ENCODE measurements around the gene ALK.

The ALK gene

GRCh38 chr2:29864988-29865387 lies 56.4 kb downstream of the ALK start:
- CTCF ChIA-PET, result no interaction called here
- DNase-seq (ENCODE audit: extremely low spot score), result no peak
- POLR2A ChIA-PET, result no interaction called here
- no peak for TF ChIP-seq CTCF (IDR thresholded peaks at IDR 0.05; ENCODE audit: control extremely low read depth, extremely low read depth, low read depth, missing control alignments)

GRCh38 chr2:29855924-29856639 lies 65.3 kb downstream of the ALK start:
- no peak for TF ChIP-seq CTCF (IDR thresholded peaks at IDR 0.05; ENCODE audit: control extremely low read depth, extremely low read depth, low read depth, missing control alignments)
- DNase-seq (ENCODE audit: extremely low spot score), result no peak
- POLR2A ChIA-PET, result no interaction called here
- CTCF ChIA-PET, result interaction anchor here (1.0 kb wide), 1 partner anchor 15 kb away, joined by 3 read pairs; no protein-coding TSS in a partner anchor

DNA sequence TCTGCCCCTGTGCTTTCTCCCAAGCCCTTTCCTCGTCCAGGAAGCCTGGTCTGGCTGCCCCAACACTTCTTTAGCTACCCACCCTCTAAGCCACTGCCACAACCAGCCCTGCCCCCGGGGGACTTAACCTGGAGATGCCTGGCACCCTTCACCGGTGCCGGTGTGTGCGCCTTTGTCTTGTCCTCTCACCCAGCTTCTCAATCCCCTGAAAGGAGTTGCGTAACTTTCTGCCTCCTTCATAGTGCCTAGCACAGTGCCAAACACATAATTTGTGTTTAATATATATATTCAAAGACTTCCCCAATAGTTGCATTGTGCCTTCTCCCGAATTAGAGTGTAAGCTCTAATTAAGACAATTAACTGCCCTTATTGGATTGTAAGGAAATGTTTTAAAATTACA lies 70.6 kb downstream of the ALK start:
- no peak for TF ChIP-seq CTCF (IDR thresholded peaks at IDR 0.05; ENCODE audit: control extremely low read depth, extremely low read depth, low read depth, missing control alignments)
- DNase-seq (ENCODE audit: extremely low spot score), result no peak
- POLR2A ChIA-PET, result interaction anchor here (0.6 kb wide), 1 partner anchor 203 kb away, joined by 6 read pairs; no protein-coding TSS in a partner anchor
- CTCF ChIA-PET, result interaction anchor here (1.0 kb wide), 1 partner anchor 9 kb away, joined by 4 read pairs; no protein-coding TSS in a partner anchor

DNA sequence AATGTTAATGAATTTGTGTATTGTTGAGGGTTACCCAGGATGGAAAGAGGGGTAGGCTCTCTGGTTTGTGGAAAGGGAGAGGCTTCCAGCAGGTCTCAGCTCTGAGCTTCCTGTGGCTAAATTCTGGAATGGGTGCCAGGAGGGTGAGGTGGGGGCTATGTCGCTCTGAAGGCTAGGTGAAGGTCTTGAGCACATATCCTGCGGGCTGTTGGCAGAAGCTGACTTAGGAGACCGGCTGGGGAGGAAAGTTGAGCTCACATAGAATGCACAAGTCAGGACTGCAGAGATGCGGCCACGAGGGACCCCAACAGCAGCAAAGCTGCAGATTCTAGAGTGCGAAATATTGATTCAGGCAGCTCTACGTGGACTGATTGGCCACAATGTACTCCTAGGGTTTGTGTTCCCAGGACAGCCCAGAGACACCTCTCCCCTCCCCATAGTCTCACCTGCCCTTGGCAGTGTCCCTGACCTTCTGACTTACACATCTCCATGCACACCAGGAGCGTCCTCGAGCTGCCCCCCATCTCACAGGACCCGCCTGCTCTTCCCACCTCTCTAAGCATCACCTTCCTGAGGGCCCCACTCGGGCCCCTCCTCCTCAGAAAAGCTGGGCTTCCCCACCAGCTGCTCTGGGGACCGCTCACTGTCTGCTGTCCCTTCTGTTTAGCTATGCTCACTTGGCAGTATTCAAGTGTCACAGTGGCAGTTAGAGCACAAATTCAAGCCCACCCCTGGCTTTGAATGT lies 72.6 kb downstream of the ALK start:
- CTCF ChIA-PET, result interaction anchor here (0.9 to 1.3 kb wide), 2 partner anchors 9 to 39 kb away, joined by 3 to 5 read pairs; no protein-coding TSS in a partner anchor
- no peak for TF ChIP-seq CTCF (IDR thresholded peaks at IDR 0.05; ENCODE audit: control extremely low read depth, extremely low read depth, low read depth, missing control alignments)
- POLR2A ChIA-PET, result no interaction called here
- no peak for DNase-seq (ENCODE audit: extremely low spot score)

DNA sequence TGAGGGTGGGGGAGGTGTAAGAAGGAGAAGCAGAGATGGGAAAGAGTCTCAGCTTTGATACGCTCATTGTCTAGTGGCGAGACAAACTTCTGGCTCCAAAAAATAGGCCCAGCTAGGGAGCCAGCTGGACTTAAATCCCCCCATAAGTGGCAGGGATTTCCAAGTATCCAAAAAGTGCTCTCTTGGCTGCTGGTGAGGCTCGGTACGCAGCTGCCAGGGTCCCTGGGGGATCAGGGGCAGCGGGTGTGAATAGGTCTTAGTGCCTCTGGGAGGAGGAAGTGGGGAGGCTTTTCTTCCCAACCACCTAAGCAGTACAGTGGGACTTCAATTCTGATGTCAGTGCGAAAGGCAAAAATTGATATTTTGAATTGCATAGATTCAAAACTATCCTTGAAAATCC lies 73.5 kb downstream of the ALK start:
- ChIA-PET CTCF (no interaction called here), POLR2A (no interaction called here)
- DNase-seq (ENCODE audit: extremely low spot score), result no peak
- no peak for TF ChIP-seq CTCF (IDR thresholded peaks at IDR 0.05; ENCODE audit: control extremely low read depth, extremely low read depth, low read depth, missing control alignments)

DNA sequence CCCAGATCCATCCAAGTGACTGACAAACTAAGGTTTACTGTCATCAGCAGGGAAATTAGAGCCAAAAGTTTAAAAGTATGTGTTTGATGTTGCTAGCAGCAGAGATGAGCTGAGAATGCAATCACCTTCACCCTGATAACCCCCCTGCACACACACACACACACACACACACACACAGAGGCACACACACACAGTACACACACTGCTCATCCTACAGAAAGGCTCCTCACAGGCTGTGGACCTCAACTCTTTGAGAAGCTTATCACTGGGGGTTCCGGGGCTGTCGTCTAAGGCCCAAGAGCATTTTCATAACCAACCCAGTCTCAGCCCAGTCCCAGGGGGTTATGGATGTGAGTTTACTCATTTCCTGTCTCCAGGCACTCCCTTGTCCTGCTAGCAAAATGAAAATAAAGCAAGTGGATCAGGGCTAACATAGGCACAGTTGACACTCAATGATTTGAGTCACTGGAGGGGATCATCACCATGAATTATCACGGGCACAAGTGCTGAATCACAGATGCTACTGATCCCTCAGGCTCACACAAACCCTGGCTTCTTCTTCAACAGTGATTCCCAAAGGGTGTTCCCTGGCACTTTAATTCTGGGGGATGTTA lies 76.6 kb downstream of the ALK start:
- TF ChIP-seq CTCF (IDR thresholded peaks at IDR 0.05; ENCODE audit: control extremely low read depth, extremely low read depth, low read depth, missing control alignments), result no peak

More for the DNA sequence above, 76.6 kb downstream of the ALK start:
- CTCF ChIA-PET, result no interaction called here
- POLR2A ChIA-PET, result no interaction called here
- no peak for DNase-seq (ENCODE audit: extremely low spot score)

All from GM10248 (cell line).